HL-60 (cell line): ENCODE results near the gene GLI3.

Experiments used
- POLR2AphosphoS5 ChIP-seq: IDR thresholded peaks from 2 replicates; pipeline ENCODE4 v1.6.1; 2012; ENCODE audit warnings: low read depth
- REST ChIP-seq: IDR thresholded peaks from 2 replicates; pipeline ENCODE4 v1.6.1; 2012; ENCODE audit warnings: low read depth; ENCODE audit not compliant: insufficient replicate concordance
- SPI1 ChIP-seq: IDR thresholded peaks from 2 replicates; pipeline ENCODE4 v1.6.1; 2012; ENCODE audit warnings: low read depth, mild to moderate bottlenecking, borderline replicate concordance
- TF ChIP-seq, protein P1 (sequence below): IDR thresholded peaks from one replicate; pipeline ENCODE4 v1.5.1; 2011; ENCODE audit warnings: low read length, control low read depth, inconsistent platforms; ENCODE audit not compliant: insufficient read depth

DNA sequence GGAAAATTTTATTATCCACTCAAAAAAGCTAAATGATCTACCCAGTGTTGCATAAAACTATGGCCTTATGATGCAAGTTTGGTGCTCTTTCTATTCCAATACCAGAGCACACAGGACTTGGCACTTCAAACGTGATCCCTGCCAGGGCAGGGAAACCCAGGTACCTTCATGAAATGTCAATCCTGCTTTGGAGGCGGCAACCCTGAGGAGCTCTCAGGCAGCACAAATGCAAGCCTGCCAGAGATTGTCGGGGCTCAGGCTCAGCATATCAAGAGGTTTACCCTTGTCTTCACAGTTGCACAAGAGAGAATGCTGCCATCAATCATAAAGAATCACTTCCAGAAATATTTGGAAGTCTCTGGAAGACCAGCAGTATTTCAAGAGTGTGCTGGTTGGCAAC, 151.5 kb downstream of the GLI3 start:
- TF ChIP-seq, protein P1, sequence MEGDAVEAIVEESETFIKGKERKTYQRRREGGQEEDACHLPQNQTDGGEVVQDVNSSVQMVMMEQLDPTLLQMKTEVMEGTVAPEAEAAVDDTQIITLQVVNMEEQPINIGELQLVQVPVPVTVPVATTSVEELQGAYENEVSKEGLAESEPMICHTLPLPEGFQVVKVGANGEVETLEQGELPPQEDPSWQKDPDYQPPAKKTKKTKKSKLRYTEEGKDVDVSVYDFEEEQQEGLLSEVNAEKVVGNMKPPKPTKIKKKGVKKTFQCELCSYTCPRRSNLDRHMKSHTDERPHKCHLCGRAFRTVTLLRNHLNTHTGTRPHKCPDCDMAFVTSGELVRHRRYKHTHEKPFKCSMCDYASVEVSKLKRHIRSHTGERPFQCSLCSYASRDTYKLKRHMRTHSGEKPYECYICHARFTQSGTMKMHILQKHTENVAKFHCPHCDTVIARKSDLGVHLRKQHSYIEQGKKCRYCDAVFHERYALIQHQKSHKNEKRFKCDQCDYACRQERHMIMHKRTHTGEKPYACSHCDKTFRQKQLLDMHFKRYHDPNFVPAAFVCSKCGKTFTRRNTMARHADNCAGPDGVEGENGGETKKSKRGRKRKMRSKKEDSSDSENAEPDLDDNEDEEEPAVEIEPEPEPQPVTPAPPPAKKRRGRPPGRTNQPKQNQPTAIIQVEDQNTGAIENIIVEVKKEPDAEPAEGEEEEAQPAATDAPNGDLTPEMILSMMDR: no peak
- no peak for TF ChIP-seq POLR2AphosphoS5
- no peak for TF ChIP-seq SPI1
- TF ChIP-seq REST: no peak
